ENCODE measurements around the gene RPL7A.

- TF ChIP-seq CTCF (IDR thresholded peaks at IDR 0.05), result no peak
- no peak for TF ChIP-seq POLR2A (IDR thresholded peaks at IDR 0.05)
Measured at GRCh38 chr9:133397895-133398294, 49.9 kb downstream of the RPL7A start.
